DMS53 treated with DMSO at 0.1 percent for 48 hours (cell line): ENCODE measurements around the gene FOLR1.
"Not testable (repeated sequence)": the region's sequence is repeated elsewhere in the genome, so short reads cannot be mapped to it uniquely, and the experiment has no call there.

Experiments used
- DNase-seq: peaks from one replicate; lab custom pipeline; 2025; ENCODE audit not compliant: unreplicated experiment; lab: John Stamatoyannopoulos, UW

The FOLR1 gene

GRCh38 chr11:72191961-72192381 lies at the start of gene FOLR1:
Gene FOLR1, plus strand, starts transcription at chr11:72192140. Its CDS starts 34 bp downstream, at chr11:72192174.
- no peak for DNase-seq

GRCh38 chr11:72142543-72142942 lies 49.4 kb upstream of the FOLR1 start:
- not testable (repeated sequence) for DNase-seq

GRCh38 chr11:72144807-72145565 lies 47.0 kb upstream of the FOLR1 start:
- no peak for DNase-seq

- DNase-seq = no peak
Observed at GRCh38 chr11:72146625-72147024, 45.3 kb upstream of the FOLR1 start.

GRCh38 chr11:72150882-72151281 lies 41.1 kb upstream of the FOLR1 start:
- no peak for DNase-seq

GRCh38 chr11:72153874-72154273 lies 38.1 kb upstream of the FOLR1 start:
- not testable (repeated sequence) for DNase-seq

- DNase-seq = no peak
Observed at GRCh38 chr11:72154816-72155215, 37.1 kb upstream of the FOLR1 start.

GRCh38 chr11:72155751-72156150 lies 36.2 kb upstream of the FOLR1 start:
- no peak for DNase-seq

GRCh38 chr11:72157131-72157530 lies 34.8 kb upstream of the FOLR1 start:
- no peak for DNase-seq

- DNase-seq = no peak
Observed at GRCh38 chr11:72160319-72160718, 31.6 kb upstream of the FOLR1 start.

- no peak for DNase-seq
Observed at GRCh38 chr11:72162891-72163492, 28.9 kb upstream of the FOLR1 start.

- not testable (repeated sequence) for DNase-seq
Observed at GRCh38 chr11:72164187-72164586, 27.8 kb upstream of the FOLR1 start.

- DNase-seq = not testable (repeated sequence)
Observed at GRCh38 chr11:72169046-72169555, 22.8 kb upstream of the FOLR1 start.

- not testable (repeated sequence) for DNase-seq
Observed at GRCh38 chr11:72169754-72170153, 22.2 kb upstream of the FOLR1 start.

GRCh38 chr11:72172043-72172442 lies 19.9 kb upstream of the FOLR1 start:
- DNase-seq = not testable (repeated sequence)

- DNase-seq = no peak
Observed at GRCh38 chr11:72173291-72173690, 18.6 kb upstream of the FOLR1 start.

GRCh38 chr11:72174302-72175070 lies 17.5 kb upstream of the FOLR1 start:
- DNase-seq = no peak

- DNase-seq = no peak
Observed at GRCh38 chr11:72177656-72178055, 14.3 kb upstream of the FOLR1 start.

GRCh38 chr11:72179049-72179803 lies 12.7 kb upstream of the FOLR1 start:
- no peak for DNase-seq

GRCh38 chr11:72179804-72180396 lies 12.0 kb upstream of the FOLR1 start:
- no peak for DNase-seq
